ENCODE data around the gene AXL.
A peak's percentile ranks its signal among the peaks of the same experiment; 100 is the strongest.

Gene AXL

GRCh38 chr19:41253660-41254059 lies 34.6 kb downstream of the AXL start:
- no peak for DNase-seq (ENCODE audit: low read depth)
- no peak for TF ChIP-seq CTCF (IDR thresholded peaks at IDR 0.05; ENCODE audit: insufficient read depth, low read depth, low read length, missing control alignments)
- H3K4me3 ChIP-seq (ENCODE audit: low read length), result no peak overlapping the region

GRCh38 chr19:41255171-41255570 lies 36.1 kb downstream of the AXL start:
- TF ChIP-seq CTCF (IDR thresholded peaks at IDR 0.05; ENCODE audit: insufficient read depth, low read depth, low read length, missing control alignments), result no peak
- DNase-seq (ENCODE audit: low read depth), result no peak
- H3K4me3 ChIP-seq (ENCODE audit: low read length), result no peak overlapping the region

- TF ChIP-seq CTCF (IDR thresholded peaks at IDR 0.05; ENCODE audit: insufficient read depth, low read depth, low read length, missing control alignments), result no peak
- H3K4me3 ChIP-seq (ENCODE audit: low read length), result peak overlapping the region; percentile 95
- DNase-seq (ENCODE audit: low read depth), result no peak
Observed at GRCh38 chr19:41261474-41262190, 42.6 kb downstream of the AXL start.

GRCh38 chr19:41263042-41263849 lies 44.2 kb downstream of the AXL start:
- H3K4me3 ChIP-seq (ENCODE audit: low read length), result peak overlapping the region; percentile 95
- no peak for TF ChIP-seq CTCF (IDR thresholded peaks at IDR 0.05; ENCODE audit: insufficient read depth, low read depth, low read length, missing control alignments)
- DNase-seq (ENCODE audit: low read depth), result peak; percentile 79

GRCh38 chr19:41263850-41264580 lies 45.0 kb downstream of the AXL start, which contains the start of gene HNRNPUL1:
Gene HNRNPUL1, plus strand, starts transcription at chr19:41264372. Its CDS starts 132 bp downstream, at chr19:41264504.
- H3K4me3 ChIP-seq (ENCODE audit: low read length), result peak within 1 kb of the TSS; percentile 95
- DNase-seq (ENCODE audit: low read depth), result peak; percentile 100
- TF ChIP-seq CTCF (IDR thresholded peaks at IDR 0.05; ENCODE audit: insufficient read depth, low read depth, low read length, missing control alignments), result peak; percentile 12

- peak; percentile 35 for DNase-seq (ENCODE audit: low read depth)
- H3K4me3 ChIP-seq (ENCODE audit: low read length), result peak overlapping the region; percentile 78
- no peak for TF ChIP-seq CTCF (IDR thresholded peaks at IDR 0.05; ENCODE audit: insufficient read depth, low read depth, low read length, missing control alignments)
Observed at GRCh38 chr19:41264581-41265394, 45.8 kb downstream of the AXL start.
